Gastroesophageal sphincter (tissue), 4 donors: ENCODE data around the gene ABHD14A. TPM values are rescaled to one million over a fixed set of nuclear protein-coding genes. Genes with fewer than 3 reads are reported as not detected.

Experiments
- ATAC-seq: fragments of 150-250 bp; one replicate; pipeline ENCODE4 v1.9.1; 2016; ENCODE audit warnings: mild to moderate bottlenecking, moderate library complexity
- H3K27ac ChIP-seq, 4 donors: fragments of 200-600 bp; sonication (generic) in 3 of 4; 1 replicate in 3 of 4; 2 replicates in 1 of 4; pipeline ENCODE4 v1.5.1; 2016 to 2019
- H3K27me3 ChIP-seq: fragments of 200-600 bp; sonication (generic); one replicate; pipeline ENCODE4 v1.5.1; 2019
- H3K36me3 ChIP-seq, 2 donors: fragments of 200-600 bp; sonication (generic); one replicate each; pipeline ENCODE4 v1.5.1; 2019; ENCODE audit warnings: control low read depth in 1 of 2
- H3K4me1 ChIP-seq, 3 donors: fragments of 200-600 bp; sonication (generic); 1 replicate in 2 of 3; 2 replicates in 1 of 3; pipeline ENCODE4 v1.5.1; 2016 to 2019; ENCODE audit warnings: control low read depth in 2 of 3
- H3K4me3 ChIP-seq, 2 donors: fragments of 200-600 bp; sonication (generic); one replicate each; pipeline ENCODE4 v1.5.1; 2019; ENCODE audit warnings: mild to moderate bottlenecking in 1 of 2, moderate library complexity in 1 of 2
- H3K9me3 ChIP-seq, 3 donors: fragments of 200-600 bp; sonication (generic); one replicate each; pipeline ENCODE4 v1.5.1; 2017 to 2019; ENCODE audit warnings: control low read depth in 2 of 3
- CTCF ChIP-seq, 4 experiments: fragments of 200-600 bp in 2 of 4; fragments of 450-650 bp in 2 of 4; sonication (generic) in 1 of 4; IDR thresholded peaks; one replicate each; pipeline ENCODE4 v1.5.1; 2017 to 2019; ENCODE audit warnings: antibody characterized with exemption in 4 of 4, mild to moderate bottlenecking in 2 of 4, moderate library complexity in 2 of 4
- EP300 ChIP-seq: sonication (generic); formaldehyde crosslinking; IDR thresholded peaks from one replicate; pipeline ENCODE4 v1.6.1; 2017; ENCODE audit warnings: antibody characterized with exemption, mild to moderate bottlenecking
- POLR2A ChIP-seq, 2 donors: fragments of 450-650 bp; IDR thresholded peaks; one replicate each; pipeline ENCODE4 v1.6.1; 2017; ENCODE audit warnings: antibody characterized with exemption in 2 of 2, mild to moderate bottlenecking in 2 of 2, moderate library complexity in 1 of 2
- POLR2AphosphoS5 ChIP-seq: sonication (generic); formaldehyde crosslinking; IDR thresholded peaks from one replicate; pipeline ENCODE4 v1.6.1; 2017; ENCODE audit warnings: antibody characterized with exemption
- WGBS, 2 donors: methylation state at CpG; one replicate each; pipeline ENCODE4 v1.1.5; 2018; ENCODE audit warnings: low coverage in 1 of 2; 5-methylcytosine and 5-hydroxymethylcytosine counted together
- small RNA-seq, 4 donors: library from RNA; depleted of rRNA; stranded (forward); fragments of <200 nt; gene quantifications; one replicate each; pipeline ENCODE3, GENCODE V24; 2016
- total RNA-seq, 4 donors: library from RNA; depleted of rRNA; stranded (reverse); fragments of >200 nt; gene quantifications; one replicate each; pipeline ENCODE4 v1.1.0, GENCODE V29; 2016

Gene ABHD14A
- total RNA-seq, 4 donors from 2014 or later = 12.6 to 20.2 (median 13.8) TPM

- TF ChIP-seq EP300 = no peak
- TF ChIP-seq POLR2AphosphoS5 = no peak
- TF ChIP-seq POLR2A (IDR thresholded peaks at IDR 0.05) = no peak
- no peak for TF ChIP-seq CTCF (IDR thresholded peaks at IDR 0.05)
- 100% methylated on average over 1 of the region's 9 CpGs; no CpG with 5 or more reads in 1 of the 2 donors for WGBS, 2 donors
- no peaks in the 10 kb centered on the region for H3K9me3 ChIP-seq
- H3K27ac ChIP-seq = no peak overlapping the region
- no peak overlapping the region for H3K4me3 ChIP-seq
- H3K36me3 ChIP-seq = no peaks in the 10 kb centered on the region
- H3K4me1 ChIP-seq = peaks cover 0 to 24% (median 8%) of the 10 kb centered on the region in 3 donors
- no peaks in the 10 kb centered on the region for H3K27me3 ChIP-seq
- no peak for ATAC-seq
Measured at GRCh38 chr3:52029053-52029452, 54.2 kb downstream of the ABHD14A start.

GRCh38 chr3:52029535-52029934, 54.7 kb downstream of the ABHD14A start:
- peaks cover 0 to 20% (median 8%) of the 10 kb centered on the region in 3 donors for H3K4me1 ChIP-seq
- 40% methylated on average over 1 of the region's 10 CpGs; no CpG with 5 or more reads in 1 of the 2 donors for WGBS, 2 donors

More at GRCh38 chr3:52029535-52029934, 54.7 kb downstream of the ABHD14A start:
- no peak for TF ChIP-seq CTCF (IDR thresholded peaks at IDR 0.05)
- TF ChIP-seq EP300 = no peak
- no peak for TF ChIP-seq POLR2A (IDR thresholded peaks at IDR 0.05)
- TF ChIP-seq POLR2AphosphoS5 = no peak
- no peaks in the 10 kb centered on the region for H3K9me3 ChIP-seq
- ATAC-seq = no peak
- no peaks in the 10 kb centered on the region for H3K27me3 ChIP-seq
- no peak overlapping the region for H3K27ac ChIP-seq
- H3K36me3 ChIP-seq = no peaks in the 10 kb centered on the region
- H3K4me3 ChIP-seq = no peak overlapping the region

Small RNA genes within 50 kb of the gene (small RNA-seq; reads per million reads assigned to genes)
- gene AC115284.1 = 0 reads per million in 4 donors

Other genes starting within 250 kb of the ABHD14A start
- gene IQCF6, start 195.8 kb upstream of the ABHD14A start, total RNA-seq = not detected
- not detected for gene IQCF2, start 113.4 kb upstream of the ABHD14A start, total RNA-seq
- not detected for gene IQCF5, start 99.5 kb upstream of the ABHD14A start, total RNA-seq
- gene IQCF1, start 71.7 kb upstream of the ABHD14A start, total RNA-seq = not detected
- gene RRP9, start 33.2 kb upstream of the ABHD14A start, total RNA-seq = 10 to 100 TPM in 2 of 4 donors, 1 to 10 TPM in 2; 5.3 to 14.8 (median 10.9) TPM
- gene PARP3, start 32.7 kb upstream of the ABHD14A start, total RNA-seq = 10 to 100 TPM; 19.5 to 43.0 (median 22.8) TPM
- gene GPR62, start 19.7 kb upstream of the ABHD14A start, total RNA-seq = under 1 TPM in 1 of 4 donors, not detected in 3; 0.31 TPM
- gene PCBP4, start 7.6 kb upstream of the ABHD14A start, total RNA-seq = 100 to 1,000 TPM in 3 of 4 donors, 10 to 100 TPM in 1; 80.7 to 335 (median 186) TPM
- gene ABHD14B, start 1.0 kb upstream of the ABHD14A start, total RNA-seq = 10 to 100 TPM; 34.6 to 46.8 (median 45.1) TPM
- gene ACY1, start 8.5 kb downstream of the ABHD14A start, total RNA-seq = 10 to 100 TPM; 10.6 to 21.4 (median 19.5) TPM
- gene RPL29, start 20.8 kb downstream of the ABHD14A start, total RNA-seq = 1,000 to 10,000 TPM in 3 of 4 donors, 100 to 1,000 TPM in 1; 775 to 1,945 (median 1,298) TPM
- gene DUSP7, start 81.5 kb downstream of the ABHD14A start, total RNA-seq = 10 to 100 TPM; 10.2 to 18.1 (median 14.7) TPM
- 1 to 10 TPM in 2 of 4 donors, under 1 TPM in 2; 0.73 to 1.7 (median 0.93) TPM for gene POC1A, start 179.4 kb downstream of the ABHD14A start, total RNA-seq
- 10 to 100 TPM; 30.0 to 50.8 (median 35.8) TPM for gene ALAS1, start 223.1 kb downstream of the ABHD14A start, total RNA-seq